ENCODE measurements around the gene KLC3.
"Not testable (repeated sequence)": the region's sequence is repeated elsewhere in the genome, so short reads cannot be mapped to it uniquely, and the experiment has no call there.

Gene KLC3

DNA sequence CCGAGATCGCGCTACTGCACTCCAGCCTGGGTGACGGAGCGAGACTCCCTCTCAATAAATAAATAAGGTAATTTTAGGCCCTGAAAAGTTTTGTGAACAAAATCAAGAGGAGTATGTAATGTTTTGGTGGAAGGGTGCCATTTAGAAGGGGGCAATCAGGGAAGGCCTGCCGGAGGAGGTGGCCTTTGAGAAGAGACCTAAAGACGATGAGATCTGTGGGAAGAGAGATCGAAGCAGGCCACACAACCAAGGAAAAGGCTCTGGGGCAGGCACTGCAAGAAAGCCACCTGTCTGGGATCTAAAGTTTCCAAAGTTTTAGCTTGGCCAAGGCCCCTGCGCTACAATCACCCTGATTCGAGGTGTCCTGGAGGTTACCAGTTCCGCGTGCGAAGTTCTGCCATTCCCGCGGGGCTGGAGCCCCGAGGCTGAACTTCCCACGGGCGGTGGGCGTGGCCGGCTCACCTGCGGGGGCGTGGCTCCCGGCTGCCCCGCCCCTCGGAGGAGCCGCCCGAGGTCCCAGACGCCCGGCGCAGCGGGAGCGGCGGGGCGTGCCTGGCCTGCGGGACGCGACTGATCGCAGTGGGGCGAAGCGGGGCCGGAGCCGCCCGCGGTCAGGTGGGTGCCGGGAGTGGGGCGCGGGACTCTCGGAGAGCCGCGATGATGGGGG is at the start of gene KLC3:
KLC3 (plus strand) TSS at position 519 of the 667 bp plus-strand sequence. CDS start 4,792 bp downstream, outside the sequence.
- DNase-seq: peak; percentile 74

DNA sequence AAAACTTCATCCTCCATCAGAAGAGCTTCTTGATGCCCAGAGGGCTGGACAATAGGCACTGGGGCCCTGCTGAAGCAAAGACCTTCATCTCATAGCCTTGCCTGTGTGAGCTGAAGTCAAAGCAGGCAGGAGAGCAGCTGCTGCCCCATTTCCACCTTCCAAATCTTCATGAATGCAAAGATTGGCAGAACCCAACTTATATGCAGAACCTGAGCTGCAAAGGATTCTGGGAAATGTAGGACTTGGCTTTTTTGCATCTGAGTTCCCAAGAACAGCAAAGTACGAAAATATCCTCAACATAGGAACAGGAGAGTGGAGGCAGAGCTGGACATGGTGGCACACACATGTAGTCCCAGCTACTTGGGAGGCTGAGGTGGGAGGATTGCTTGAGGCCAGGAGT is 48.7 kb upstream of the KLC3 start:
- DNase-seq: no peak

DNA sequence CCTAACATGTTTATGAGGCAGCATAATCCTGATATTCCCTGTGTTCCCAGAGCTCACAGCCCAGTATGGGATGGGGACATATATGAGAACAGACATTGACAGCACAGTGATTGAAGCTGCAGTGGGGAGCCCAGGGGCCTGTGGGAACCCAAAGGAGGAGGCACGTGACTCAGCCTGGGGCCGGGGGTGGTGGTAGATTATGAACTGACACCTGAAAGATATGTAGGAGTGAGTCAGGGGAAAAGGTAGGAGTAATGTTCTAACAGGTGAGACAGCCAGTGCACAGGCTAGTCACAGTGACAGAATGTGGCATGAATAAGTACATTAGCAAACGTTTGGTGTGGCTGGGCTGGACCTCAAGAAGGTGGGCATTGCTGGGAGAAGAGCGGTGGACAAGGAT is 46.9 kb upstream of the KLC3 start:
- DNase-seq: no peak

GRCh38 chr19:45294291-45295029 is 46.1 kb upstream of the KLC3 start:
- no peak for DNase-seq

GRCh38 chr19:45295873-45296272 is 44.7 kb upstream of the KLC3 start:
- no peak for DNase-seq

- DNase-seq: no peak
Measured at GRCh38 chr19:45296355-45296754, 44.2 kb upstream of the KLC3 start.

DNA sequence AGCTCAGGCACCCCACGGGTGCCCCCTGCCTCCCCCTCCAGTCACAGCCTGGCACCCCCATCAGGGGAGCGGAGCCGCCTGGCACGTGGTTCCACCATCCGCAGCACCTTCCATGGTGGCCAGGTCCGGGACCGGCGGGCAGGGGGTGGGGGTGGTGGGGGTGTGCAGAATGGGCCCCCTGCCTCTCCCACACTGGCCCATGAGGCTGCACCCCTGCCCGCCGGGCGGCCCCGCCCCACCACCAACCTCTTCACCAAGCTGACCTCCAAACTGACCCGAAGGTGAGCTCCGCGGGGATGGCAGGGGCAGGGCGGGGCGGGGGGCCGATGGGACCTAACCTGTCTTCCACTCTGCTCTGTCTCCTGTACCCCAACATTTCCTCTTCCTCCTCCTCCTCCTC is 42.9 kb upstream of the KLC3 start:
- no peak for DNase-seq

GRCh38 chr19:45298264-45298663 is 42.3 kb upstream of the KLC3 start:
- DNase-seq: no peak

DNA sequence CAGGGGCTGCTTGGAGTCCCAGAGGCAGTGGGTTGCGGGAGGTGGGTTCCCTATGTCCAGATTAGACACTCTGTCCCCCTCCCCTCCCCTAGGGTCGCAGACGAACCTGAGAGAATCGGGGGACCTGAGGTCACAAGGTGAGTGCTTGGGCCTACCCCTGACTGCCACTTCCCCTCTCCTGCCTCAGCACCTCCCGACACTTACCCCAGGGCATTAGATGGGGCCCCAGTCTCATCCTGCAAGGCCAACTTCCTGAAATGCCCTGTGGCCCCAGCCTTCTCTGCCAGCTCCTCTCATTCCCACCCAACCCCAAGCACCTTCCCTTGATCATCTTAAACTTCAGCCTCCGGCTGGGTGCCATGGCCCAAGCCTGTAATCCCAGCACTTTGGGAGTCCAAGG is 40.8 kb upstream of the KLC3 start:
- no peak for DNase-seq

- DNase-seq: no peak
Measured at GRCh38 chr19:45302416-45302815, 38.1 kb upstream of the KLC3 start.

DNA sequence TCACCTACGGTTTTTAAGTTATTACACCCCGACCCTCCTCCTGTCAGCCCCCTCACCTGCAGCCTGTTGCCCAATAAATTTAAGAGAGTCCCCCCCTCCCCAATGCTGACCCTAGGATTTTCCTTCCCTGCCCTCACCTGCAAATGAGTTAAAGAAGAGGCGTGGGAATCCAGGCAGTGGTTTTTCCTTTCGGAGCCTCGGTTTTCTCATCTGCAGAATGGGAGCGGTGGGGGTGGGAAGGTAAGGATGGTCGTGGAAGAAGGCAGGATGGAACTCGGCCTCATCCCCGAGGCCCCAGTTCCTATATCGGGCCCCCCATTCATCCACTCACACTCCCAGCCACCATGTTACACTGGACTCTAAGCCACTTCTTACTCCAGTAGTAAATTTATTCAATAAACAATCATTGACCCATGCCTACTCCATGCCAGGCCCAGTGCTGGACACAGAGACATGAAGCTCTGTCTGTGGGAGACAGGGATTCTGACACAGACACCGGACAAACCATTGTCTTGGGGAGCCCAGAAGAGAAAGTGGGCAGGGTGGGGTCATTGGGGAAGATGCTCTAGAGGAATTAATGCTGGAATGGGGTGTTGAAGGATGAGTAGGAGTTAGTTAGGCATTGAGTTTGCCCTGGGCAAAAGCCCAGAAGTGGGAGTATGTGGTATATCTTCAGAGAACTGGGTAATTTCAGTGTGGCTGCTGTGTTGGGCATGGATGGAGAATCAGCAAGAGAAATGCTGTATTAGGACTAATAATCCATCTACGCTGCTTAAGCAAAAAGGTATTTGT is 37.1 kb upstream of the KLC3 start:
- DNase-seq: no peak

- no peak for DNase-seq
Measured at GRCh38 chr19:45304141-45304926, 36.2 kb upstream of the KLC3 start.

DNA sequence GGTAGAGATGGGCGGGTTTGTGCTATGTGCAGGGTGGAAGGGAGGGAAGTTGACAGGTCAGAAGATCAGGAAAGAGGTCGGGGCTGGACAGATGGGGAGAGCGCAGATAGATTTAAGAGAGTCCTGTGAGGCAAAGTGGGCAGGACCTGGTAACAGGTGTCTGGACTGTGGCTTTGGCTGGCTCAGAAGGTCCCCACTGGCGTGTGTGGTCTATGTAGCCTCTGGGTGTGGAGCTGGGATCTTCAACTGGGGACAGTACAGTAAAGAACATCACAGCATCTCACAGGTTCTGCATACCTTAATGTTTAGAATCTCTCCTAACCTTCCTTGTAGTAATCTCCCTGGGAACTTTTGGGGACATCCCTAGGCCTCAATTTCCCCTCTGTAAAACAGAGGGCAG is 35.5 kb upstream of the KLC3 start:
- DNase-seq: no peak

- no peak for DNase-seq
Measured at GRCh38 chr19:45305421-45305820, 35.1 kb upstream of the KLC3 start.

DNA sequence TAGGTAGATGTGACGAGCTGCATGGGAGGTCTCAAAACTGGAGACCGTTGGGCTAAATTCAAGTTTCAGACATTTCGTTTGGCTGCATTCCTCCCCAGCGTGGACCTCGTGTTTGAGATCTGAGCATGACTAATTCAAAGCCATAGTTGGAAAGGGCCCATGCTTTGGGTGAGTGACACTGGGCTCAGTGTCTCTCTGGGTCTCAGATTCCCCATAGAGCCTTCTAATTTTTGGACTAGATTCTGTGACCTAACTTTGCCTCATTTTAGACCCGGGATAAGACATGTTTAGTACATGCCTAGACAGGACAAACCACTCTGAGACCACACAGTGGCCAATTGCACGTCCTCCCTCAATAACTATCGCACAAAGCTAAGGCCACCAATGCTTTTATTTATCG is 34.5 kb upstream of the KLC3 start:
- DNase-seq: no peak

DNA sequence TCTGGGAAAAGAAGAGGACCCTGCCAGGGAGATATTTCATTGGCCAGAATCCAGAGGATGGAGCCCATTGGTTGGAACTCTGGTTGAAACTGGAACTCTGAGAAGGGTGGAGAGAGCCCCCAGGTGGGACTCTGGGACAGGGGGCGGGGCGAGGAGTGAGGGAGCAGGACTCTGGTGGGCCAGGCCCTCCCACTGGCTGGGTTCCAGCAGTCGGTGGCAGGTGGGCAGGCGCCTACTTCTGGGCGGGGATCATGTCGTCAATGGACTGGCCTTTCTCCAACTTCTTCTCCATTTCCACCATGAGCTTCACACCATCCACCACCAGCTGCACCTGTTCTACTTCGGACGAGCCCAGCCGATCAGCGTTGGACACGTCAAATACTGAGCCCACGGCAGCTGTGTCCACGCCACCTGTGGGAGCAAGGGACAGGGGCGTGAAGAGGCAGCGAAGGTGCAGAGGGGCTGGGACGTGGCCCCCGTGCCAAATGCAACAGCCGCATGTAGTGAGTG is 34.0 kb upstream of the KLC3 start:
- no peak for DNase-seq

DNA sequence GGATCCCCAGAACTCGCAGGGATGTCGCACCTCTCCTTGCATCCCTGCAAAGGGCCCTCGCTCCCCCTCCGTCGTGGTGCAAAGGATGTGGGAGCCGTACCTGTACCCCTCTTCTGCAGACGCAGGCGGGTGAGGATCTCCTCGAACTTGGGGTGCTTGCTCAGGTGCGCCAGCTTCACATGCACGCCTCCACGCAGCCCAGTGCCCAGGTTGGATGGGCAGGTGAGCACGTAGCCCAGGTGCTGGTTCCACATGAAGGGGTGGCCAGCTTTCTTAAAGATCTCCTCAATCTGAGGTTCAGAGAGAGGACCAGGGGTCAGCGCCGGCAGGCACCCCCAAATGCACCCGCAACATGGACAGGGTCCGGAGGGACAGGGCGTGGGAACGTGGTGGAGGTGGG is 33.2 kb upstream of the KLC3 start:
- no peak for DNase-seq

DNA sequence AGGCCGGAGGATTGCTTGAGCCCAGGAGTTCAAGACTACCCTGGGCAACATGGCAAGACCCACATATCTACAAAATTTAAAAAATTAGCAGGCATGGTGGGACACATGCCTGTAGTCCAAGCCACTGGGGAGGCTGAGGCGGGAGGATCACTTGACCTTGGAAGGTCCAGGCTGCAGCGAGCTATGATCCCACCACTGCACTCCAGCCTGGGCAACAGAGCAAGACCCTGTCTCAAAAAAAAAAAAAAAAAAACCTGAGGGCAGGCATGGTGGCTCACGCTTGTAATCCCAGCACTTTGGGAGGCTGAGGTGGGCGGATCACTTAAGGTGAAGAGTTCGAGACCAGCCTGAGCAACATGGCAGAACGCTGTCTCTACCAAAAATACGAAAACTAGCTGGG is 31.2 kb upstream of the KLC3 start:
- not testable (repeated sequence) for DNase-seq

DNA sequence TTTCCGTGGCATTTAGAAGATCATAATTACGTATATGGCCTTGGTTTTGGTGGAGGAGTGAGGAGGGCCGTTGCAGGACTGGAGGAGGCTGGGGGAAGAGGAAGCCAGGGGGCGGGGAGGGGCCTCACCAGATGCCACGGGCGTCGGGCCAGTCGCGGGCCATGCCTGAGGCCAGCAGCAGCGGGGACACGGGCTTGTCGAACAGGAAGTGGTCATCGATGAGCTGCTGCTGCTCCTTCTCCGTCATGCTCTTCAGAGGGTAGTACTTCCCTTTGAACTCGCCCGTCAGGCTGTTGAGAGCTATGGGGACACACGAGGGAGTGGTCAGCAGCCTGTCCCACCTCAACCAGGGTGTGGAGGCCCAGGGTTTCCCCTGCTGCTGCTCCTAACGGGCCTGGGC is 28.9 kb upstream of the KLC3 start:
- DNase-seq: peak; percentile 62

DNA sequence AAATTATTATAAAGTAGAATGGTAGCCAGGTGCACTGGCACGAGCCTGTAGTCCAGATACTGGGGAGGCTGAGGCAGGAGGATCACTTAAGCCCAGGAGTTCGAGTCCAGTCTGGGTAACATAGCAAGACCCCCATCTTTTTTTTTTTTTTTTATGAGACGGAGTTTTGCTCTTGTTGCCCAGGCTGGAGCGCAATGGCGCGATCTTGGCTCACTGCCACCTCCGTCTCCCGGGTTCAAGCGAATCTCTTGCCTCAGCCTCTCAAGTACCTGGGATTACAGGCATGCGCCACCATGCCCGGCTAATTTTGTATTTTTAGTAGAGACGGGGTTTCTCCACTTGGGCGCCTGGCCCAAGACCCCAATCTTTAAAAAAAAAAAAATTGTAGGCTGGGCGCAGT is 28.3 kb upstream of the KLC3 start:
- not testable (repeated sequence) for DNase-seq

- DNase-seq: no peak
Measured at GRCh38 chr19:45314708-45315245, 25.8 kb upstream of the KLC3 start.

- DNase-seq: no peak
Measured at GRCh38 chr19:45315304-45315703, 25.2 kb upstream of the KLC3 start.

All from islet precursor cell (in vitro differentiated cells).